Measurements from ENCODE around the gene TFIP11.
A peak's percentile ranks its signal among the peaks of the same experiment; 100 is the strongest.

TFIP11 gene

DNA sequence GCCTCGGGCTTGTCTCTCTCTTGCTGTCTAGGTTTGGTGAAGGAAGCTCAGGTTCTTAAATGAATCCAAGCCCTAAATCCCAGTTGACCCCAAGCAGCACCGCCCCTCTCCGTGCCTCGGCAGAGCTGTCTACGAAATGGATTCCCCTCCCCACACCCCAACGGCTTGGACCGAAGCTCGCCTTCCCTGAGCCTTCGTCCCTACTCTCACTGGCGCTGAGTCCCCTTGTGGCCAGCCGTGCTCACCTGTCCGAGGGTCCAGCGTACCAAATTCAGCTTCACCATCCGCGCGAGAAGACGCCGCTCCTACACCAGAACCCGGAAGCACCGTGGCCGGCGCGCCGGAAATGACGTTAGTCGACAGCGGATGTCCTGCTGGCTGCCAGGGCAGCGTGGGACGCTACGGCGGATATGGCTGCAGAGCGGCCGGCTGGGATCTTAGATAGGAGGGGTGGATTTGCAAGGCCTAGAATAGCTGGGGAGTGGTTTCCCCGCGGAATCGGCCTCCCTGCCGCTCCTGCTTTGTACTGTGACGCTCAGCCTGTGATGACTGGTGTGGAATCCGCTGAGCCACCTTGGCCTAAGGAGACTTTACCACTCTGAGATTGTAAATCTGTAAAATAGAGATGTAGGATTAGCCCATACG lies at the start of gene TFIP11:
TSS of gene TFIP11 (minus strand) at position 325 of the 645 bp plus-strand sequence. CDS start 2,201 bp downstream, outside the sequence.
- DNase-seq (ENCODE audit: low read depth): peak; percentile 83

DNA sequence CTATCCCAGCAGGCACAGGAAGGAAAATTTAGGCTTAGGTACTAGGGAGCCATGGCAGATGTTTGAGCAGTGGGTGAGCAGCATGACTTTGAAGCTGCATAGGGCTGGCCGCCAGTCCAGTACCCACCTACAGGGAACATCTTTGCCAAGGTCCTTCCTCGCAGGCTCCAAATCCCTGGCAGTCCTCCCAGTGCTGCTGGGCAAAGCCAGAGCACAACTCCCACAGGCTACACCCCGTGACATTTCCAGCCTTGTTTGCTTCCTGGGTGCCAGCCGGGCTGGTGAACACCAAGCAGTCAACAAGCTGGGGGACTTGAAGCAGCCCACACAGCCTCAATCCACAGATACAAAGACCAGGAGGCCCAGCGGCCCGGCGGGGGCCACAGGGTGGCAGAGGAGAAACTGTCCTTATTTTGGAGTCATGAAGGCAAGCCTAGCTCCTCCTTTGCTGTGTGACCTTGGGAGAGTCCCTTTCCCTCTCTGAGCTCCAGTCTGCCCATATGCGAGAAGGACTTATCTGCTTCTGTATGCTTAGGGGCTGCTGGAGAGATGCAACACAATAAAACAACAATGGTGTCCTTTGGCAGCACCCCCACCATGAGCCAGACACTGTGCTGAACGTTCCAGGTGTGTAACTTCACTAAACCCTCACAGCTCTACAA lies 49.6 kb upstream of the TFIP11 start:
- DNase-seq (ENCODE audit: low read depth): no peak

DNA sequence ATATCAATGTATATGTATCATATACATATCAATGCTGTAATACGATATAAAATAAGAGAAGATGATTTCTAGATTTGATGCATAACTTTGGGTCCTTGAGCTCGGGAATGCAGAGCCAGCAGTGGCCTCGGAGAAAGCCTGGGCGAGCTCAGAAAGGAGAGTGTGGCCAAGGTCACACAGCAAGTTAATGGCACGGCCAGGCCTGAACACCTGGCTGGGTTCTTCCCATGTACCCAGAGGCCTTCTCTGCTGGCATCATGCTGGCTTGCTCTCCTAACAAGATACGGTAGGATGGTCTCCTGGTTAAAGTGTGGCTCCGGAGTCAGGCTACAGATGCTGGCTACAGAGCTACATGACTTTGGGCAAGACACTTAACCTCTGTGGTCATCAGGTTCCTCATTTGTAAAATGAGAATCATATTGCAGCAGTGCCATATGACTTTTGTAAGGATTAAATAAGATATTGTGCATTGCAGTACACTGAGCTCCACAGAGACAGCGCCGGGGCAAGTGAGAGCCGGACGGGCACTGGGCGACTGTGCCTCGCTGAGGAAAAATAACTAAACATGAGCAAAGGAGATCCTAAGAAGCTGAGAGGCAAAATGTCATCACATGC lies 47.8 kb upstream of the TFIP11 start:
- no peak for DNase-seq (ENCODE audit: low read depth)

DNA sequence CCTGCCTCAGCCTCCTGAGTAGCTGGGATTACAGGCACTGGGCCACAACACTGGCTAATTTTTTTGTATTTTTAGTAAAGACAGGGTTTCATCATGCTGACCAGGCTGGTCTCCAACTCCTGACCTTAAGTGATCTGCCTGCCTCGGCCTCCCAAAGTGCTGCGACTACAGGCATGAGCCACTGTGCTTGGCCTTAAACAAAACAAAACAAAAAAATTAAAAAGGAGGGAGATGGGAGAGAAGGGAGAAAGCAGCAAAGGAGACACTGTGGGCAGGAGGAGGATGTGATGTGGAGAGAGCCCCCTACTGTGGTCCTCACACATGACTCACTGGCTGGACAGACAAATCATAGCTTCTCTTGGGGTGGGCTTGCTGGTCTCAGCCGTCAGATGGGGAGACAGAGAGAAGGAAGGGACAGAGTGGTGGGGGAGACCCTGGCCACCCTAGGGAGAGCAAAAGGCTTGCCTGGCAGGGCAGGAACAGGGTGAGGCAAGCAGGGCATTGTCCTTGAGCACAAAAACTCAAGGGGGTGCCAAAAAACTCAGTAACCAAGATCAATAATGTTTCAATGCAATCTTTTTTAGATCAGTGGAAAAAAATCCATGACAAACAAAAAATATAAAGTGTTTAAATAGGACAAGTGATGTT lies 46.1 kb upstream of the TFIP11 start:
- DNase-seq (ENCODE audit: low read depth): peak; percentile 31

GRCh38 chr22:26556904-26557303 lies 44.6 kb upstream of the TFIP11 start:
- no peak for DNase-seq (ENCODE audit: low read depth)

DNA sequence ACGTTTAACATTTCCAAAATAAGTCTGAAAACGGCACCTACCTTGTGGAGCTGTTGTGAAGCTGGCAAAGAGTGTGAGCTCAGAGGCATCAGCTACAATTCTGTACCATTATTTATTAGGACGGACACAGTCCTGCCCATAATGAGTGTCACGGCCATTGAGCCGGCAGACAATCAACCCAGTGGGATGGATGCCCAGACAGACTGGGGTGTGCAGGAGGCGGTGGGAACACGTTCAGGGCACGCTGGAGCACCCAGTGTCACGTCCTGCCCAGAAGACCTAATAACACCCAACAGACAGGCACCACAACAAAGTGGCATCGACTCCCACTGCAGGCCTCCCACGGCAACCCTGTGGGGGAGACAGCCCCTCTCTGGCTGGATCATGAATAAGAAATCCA lies 43.2 kb upstream of the TFIP11 start:
- DNase-seq (ENCODE audit: low read depth): no peak

DNA sequence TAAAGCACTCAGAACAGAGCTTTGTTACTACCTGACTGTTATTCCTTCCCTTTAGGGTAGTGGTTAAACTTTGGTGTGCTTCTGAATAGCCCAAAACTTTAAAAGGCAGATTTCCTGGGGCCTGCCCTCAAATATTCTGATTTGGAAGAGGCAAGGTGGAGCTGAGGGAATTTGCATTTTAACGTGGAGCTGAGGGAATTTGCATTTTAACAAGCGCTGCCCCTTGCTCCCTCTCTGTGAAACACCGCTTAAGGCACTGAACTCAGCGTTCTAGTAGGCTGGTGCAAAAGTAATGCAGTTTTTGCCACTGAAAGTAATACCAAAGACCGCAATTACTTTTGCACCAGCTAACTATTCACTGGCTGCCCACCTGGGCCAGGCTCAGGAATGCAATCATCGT lies 42.7 kb upstream of the TFIP11 start:
- no peak for DNase-seq (ENCODE audit: low read depth)

GRCh38 chr22:26553056-26553752 lies 40.9 kb upstream of the TFIP11 start:
- peak; percentile 73 for DNase-seq (ENCODE audit: low read depth)

- DNase-seq (ENCODE audit: low read depth): peak; percentile 59
Measured at GRCh38 chr22:26552466-26552865, 40.2 kb upstream of the TFIP11 start.

GRCh38 chr22:26551568-26551967 lies 39.3 kb upstream of the TFIP11 start:
- no peak for DNase-seq (ENCODE audit: low read depth)

DNA sequence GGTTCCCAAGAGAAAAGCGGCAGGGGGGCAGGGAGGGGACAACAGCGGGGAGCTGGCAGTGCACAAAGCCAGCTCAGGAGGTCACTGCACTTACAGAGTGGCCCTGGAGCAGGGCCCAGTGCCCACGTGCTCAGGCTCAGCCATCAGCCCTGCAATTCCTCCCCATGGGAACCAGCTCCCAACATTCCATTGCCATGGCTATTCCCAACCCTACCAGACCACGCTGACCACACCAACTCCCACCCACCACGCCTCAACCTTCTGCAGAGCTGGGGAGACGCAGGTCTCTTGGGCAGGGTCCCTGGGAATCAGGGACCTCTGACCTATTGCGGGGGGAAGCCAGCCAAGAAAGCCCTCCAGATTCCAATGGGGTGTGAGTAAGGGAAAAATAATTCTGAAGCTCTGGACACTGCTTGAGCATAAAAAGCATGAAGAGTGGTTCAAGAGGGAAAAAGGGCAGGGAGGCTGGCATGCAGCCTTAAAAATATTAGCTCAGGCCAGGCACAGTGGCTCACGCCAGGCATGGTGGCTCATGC lies 38.3 kb upstream of the TFIP11 start:
- DNase-seq (ENCODE audit: low read depth): peak; percentile 72

DNA sequence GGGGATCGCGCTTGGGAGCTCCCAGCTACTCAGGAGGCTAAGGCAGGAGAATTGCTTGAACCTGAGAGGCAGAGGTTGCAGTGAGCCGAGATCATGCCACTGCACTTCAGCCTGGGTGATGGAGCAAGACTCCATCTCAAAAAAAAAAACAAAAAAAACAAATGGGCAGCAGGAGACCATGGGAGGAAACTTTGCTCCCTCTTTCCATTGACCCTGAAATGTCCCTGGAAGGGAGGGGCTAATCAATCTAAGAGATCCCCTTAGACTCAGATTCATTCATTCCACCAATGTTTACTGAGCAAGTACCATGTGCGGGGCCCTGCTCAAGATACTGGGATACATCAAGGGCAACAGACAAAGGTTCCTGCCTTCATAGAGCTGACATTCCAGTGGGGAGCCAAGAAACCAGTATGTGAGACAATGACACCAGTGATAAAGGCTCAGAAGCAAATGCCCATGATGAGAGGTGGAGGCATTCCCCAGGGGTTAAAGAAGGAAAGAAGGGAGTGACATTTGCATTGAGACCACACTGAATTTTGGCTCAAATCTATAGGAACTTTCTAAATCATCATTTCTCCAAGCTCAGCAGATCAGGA lies 37.7 kb upstream of the TFIP11 start:
- DNase-seq (ENCODE audit: low read depth): no peak

DNA sequence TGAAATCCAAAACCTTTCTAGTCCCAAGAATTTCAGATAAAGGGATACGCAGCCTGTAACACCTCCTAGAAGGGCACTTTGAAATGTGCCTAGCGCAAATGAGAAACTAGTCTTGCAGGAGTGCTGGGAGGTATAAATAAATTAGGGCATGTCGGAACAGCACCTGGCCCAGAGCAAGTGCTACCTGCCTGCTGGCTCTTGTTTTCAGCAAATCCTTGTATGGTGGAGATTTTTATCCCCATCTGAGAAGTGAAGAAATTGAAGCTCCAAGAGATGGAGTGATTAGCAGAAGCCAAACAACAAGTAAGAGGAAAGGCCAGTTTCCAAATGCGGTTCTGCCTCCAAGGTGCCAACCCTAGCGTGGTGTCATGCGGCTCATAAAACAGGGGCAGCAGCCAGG lies 36.7 kb upstream of the TFIP11 start:
- DNase-seq (ENCODE audit: low read depth): no peak

DNA sequence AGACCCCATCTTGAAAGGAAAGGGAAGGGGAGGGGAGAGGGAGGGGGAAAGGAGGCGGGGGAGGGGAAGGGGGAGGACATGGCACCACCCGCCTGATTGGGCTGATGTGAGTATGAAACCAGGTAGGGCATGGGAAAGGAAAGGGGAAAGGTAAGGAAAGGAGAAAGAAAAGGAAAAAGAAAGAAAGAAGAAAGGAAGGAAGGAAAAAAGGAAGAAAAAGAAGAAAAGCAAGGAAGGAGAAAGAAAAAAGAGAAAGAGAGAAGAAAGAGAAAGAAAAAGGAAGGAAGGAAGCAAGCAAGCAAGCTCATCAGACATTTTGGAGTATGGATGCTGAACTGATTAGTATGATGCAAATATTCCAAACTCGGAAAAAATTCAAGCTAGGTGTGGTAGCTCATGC lies 36.0 kb upstream of the TFIP11 start:
- DNase-seq (ENCODE audit: low read depth): no peak

DNA sequence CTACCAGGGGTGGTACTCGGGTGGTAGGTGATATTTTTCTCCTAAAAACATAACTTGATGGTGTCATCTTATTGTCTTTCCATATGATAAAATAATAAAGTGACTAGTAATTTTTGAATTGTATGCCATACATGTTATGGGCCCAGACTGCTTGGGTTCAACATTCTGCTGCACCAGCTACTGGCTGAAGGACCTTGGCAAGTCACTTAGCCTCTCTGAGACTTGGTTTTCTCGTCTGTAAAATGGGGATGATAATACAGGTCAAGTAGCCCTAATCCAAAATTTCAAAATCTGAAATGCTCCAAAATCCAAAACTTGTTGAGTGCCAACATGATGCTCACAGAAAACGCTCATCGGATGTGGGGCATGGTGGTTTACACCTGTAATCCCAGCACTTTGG lies 35.6 kb upstream of the TFIP11 start:
- no peak for DNase-seq (ENCODE audit: low read depth)

GRCh38 chr22:26547426-26547825 lies 35.2 kb upstream of the TFIP11 start:
- no peak for DNase-seq (ENCODE audit: low read depth)

GRCh38 chr22:26546282-26546681 lies 34.0 kb upstream of the TFIP11 start:
- no peak for DNase-seq (ENCODE audit: low read depth)

DNA sequence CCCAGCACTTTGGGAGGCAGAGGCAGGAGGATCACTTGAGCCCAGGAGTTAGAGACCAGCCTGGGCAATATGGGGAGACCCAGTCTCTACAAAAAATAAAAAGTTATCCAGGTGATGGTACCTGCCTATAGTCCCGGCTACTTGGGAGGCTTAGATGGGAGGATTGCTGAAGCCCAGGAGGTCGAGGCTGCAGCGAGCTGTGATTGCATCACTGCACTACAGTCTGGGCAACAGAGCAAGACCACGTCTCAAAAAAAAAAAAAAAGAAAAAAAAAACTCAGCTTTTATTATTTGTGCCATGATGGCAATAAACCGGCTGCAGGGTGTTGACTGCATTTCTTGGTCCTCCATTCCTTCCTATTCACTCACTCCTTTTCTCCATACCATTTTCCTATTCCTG lies 33.6 kb upstream of the TFIP11 start:
- no peak for DNase-seq (ENCODE audit: low read depth)

DNA sequence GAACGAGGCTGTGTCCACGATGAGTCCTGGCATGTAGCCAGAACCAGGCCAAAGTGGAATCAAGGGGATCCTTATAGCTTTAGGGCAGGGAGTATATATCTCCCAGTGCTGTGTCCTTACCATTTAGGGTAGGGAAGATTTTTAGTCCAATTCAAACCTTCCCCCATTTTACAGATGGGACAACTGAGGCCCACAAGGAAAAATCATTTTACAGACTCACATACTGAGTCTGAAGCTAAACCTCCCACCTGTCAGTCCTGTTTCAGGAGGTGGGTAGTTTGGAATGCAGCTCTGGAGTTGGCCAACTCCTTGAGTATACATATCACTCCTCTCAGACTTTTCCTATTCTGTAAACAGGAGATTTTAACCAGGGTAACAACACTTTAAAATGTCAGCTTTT lies 33.1 kb upstream of the TFIP11 start:
- DNase-seq (ENCODE audit: low read depth): no peak

- DNase-seq (ENCODE audit: low read depth): no peak
Measured at GRCh38 chr22:26544489-26544888, 32.2 kb upstream of the TFIP11 start.

DNA sequence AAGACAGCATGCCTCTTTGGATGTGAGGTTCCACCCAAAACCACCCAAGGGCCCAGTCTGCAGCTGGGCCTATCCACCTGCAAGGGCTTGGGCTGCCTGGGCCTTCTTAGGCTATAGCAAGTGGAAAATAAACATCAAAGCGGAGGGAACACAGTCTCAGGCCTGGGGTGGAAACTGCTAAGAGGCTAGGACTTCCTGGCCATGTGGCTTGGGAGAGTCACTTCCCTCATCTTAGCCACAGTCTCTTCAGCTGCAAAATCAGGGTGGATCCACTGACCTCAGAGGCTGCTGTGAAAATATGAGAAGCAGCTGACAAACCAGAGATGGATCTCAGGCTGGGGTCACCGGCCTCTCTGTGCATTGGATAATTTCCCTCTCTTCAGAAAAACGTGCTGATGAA lies 30.6 kb upstream of the TFIP11 start:
- DNase-seq (ENCODE audit: low read depth): no peak
